T-helper 1 cell (primary cell): Measurements from ENCODE around the gene KEL.

ENCODE experiments used
- DNase-seq, 5 donors: peaks; one replicate each; pipeline ENCODE4 v3.0.0-alpha.2; 2012 to 2020

The KEL gene

GRCh38 chr7:142896741-142897379 lies 65.3 kb downstream of the KEL start:
- no peak for DNase-seq

GRCh38 chr7:142896151-142896550 lies 66.0 kb downstream of the KEL start:
- no peak for DNase-seq

GRCh38 chr7:142894985-142895593 lies 67.1 kb downstream of the KEL start:
- no peak for DNase-seq

GRCh38 chr7:142894112-142894984 lies 67.8 kb downstream of the KEL start:
- no peak for DNase-seq

GRCh38 chr7:142892951-142893350 lies 69.2 kb downstream of the KEL start:
- no peak for DNase-seq

- DNase-seq = no peak
Measured at GRCh38 chr7:142891490-142892082, 70.6 kb downstream of the KEL start.
